ENCODE measurements around the gene SNX9.

The SNX9 gene

DNA sequence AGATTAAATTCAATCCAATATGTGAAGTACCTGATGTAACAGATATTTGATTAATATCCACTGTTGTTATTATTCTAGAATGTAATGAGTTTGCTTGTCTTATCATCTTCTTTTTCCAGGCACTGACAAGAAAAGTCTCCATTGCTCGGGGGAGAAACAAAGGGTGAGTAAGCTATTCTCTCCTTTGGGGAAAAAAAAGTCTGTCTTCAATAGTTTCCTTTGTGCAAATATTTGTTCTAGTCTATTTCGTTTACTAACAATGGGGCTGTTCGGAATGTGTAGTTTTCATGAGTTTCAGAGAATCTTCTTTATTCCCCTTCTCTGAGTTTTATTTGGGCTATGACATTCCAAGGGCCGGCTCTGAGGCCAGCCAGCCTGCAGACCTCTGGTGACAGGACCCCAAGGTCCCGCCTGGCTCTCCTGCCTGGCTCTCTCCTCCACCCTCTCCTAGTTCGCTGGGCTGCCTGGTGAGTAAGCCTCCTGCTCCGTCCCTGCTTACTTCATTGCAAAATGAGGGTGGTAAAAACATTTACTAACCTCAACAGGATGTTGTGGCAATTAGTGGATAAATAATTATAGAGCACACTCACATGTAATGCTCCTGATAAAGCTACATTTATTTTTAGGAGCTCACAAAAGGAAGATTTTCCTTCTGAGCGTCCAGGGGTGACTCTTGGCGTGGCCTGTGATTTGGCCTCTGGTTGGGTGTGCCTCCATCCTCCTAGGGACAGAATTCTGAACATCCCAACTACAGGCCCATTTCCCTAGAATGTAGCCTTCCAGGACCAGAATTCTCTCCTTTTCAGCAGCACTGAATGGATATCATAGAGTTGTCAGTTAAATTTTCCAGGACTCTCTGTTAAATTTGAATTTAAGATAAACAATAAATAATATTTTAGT, 43.1 kb upstream of the SNX9 start:
- in situ Hi-C loops (cut with MboI; ENCODE audit: low pct_unique_long_range_greater_than_20kb, low sequenced_read_pairs, unreplicated experiment): no loop called here
- TF ChIP-seq, protein P1, sequence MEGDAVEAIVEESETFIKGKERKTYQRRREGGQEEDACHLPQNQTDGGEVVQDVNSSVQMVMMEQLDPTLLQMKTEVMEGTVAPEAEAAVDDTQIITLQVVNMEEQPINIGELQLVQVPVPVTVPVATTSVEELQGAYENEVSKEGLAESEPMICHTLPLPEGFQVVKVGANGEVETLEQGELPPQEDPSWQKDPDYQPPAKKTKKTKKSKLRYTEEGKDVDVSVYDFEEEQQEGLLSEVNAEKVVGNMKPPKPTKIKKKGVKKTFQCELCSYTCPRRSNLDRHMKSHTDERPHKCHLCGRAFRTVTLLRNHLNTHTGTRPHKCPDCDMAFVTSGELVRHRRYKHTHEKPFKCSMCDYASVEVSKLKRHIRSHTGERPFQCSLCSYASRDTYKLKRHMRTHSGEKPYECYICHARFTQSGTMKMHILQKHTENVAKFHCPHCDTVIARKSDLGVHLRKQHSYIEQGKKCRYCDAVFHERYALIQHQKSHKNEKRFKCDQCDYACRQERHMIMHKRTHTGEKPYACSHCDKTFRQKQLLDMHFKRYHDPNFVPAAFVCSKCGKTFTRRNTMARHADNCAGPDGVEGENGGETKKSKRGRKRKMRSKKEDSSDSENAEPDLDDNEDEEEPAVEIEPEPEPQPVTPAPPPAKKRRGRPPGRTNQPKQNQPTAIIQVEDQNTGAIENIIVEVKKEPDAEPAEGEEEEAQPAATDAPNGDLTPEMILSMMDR (IDR thresholded peaks at IDR 0.05; ENCODE audit: extremely low read depth, insufficient read depth, missing control alignments): no peak
- no peak for DNase-seq (ENCODE audit: low spot score)

DNA sequence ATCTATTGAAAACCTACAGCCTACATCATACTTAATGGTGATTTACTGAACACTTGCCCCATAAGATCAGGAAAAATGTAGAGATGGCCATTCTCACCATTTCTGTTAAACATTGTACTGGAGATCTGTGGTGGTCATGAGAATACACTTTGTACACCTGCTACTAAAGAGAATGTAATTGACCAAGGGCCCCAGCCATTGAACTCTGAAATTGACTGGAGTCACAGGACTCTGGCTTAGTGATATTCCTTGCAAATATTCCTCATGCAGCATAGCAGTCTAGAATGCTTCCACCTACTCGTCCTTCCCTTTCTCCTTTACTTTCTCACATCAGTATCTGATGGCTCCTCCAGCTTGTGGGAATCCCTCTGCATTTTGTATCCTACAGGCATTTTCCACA, 37.4 kb upstream of the SNX9 start:
- TF ChIP-seq, protein P1 (IDR thresholded peaks at IDR 0.05; ENCODE audit: extremely low read depth, insufficient read depth, missing control alignments): no peak
- in situ Hi-C loops (cut with MboI; ENCODE audit: low pct_unique_long_range_greater_than_20kb, low sequenced_read_pairs, unreplicated experiment): no loop called here
- no peak for DNase-seq (ENCODE audit: low spot score)

DNA sequence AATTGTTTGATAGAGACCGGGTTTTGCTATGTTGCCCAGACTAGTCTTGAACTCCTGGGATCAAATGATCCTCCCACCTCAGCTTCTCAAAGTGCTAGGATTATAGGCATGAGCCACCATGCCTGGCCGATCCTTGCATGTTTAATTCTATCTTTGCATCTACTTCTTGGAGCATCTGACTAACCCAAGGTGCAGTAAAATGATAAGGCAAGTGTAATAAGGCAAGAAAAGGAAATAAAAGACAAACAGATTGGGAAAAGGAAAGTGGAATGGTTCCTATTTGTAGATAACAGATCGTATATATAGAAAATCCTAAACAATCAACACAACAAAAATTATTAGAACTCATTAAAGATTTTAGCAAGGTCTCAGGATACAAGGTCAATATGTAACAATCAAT, 36.8 kb upstream of the SNX9 start:
- in situ Hi-C loops (cut with MboI; ENCODE audit: low pct_unique_long_range_greater_than_20kb, low sequenced_read_pairs, unreplicated experiment): no loop called here
- TF ChIP-seq, protein P1 (IDR thresholded peaks at IDR 0.05; ENCODE audit: extremely low read depth, insufficient read depth, missing control alignments): no peak

GRCh38 chr6:157787080-157787479, 36.0 kb upstream of the SNX9 start:
- no peak for DNase-seq (ENCODE audit: low spot score)
- TF ChIP-seq, protein P1 (IDR thresholded peaks at IDR 0.05; ENCODE audit: extremely low read depth, insufficient read depth, missing control alignments): no peak
- in situ Hi-C loops (cut with MboI; ENCODE audit: low pct_unique_long_range_greater_than_20kb, low sequenced_read_pairs, unreplicated experiment): no loop called here

More for the DNA sequence above, 36.8 kb upstream of the SNX9 start:
- no peak for DNase-seq (ENCODE audit: low spot score)

- TF ChIP-seq, protein P1 (IDR thresholded peaks at IDR 0.05; ENCODE audit: extremely low read depth, insufficient read depth, missing control alignments): no peak
- no peak for DNase-seq (ENCODE audit: low spot score)
- in situ Hi-C loops (cut with MboI; ENCODE audit: low pct_unique_long_range_greater_than_20kb, low sequenced_read_pairs, unreplicated experiment): no loop called here
Measured at GRCh38 chr6:157788180-157788579, 34.9 kb upstream of the SNX9 start.

GRCh38 chr6:157789297-157789696, 33.7 kb upstream of the SNX9 start:
- no peak for DNase-seq (ENCODE audit: low spot score)
- in situ Hi-C loops (cut with MboI; ENCODE audit: low pct_unique_long_range_greater_than_20kb, low sequenced_read_pairs, unreplicated experiment): no loop called here
- TF ChIP-seq, protein P1 (IDR thresholded peaks at IDR 0.05; ENCODE audit: extremely low read depth, insufficient read depth, missing control alignments): no peak

Data from GM13977 (cell line).